ENCODE measurements around the gene VDAC1.

VDAC1 gene

DNA sequence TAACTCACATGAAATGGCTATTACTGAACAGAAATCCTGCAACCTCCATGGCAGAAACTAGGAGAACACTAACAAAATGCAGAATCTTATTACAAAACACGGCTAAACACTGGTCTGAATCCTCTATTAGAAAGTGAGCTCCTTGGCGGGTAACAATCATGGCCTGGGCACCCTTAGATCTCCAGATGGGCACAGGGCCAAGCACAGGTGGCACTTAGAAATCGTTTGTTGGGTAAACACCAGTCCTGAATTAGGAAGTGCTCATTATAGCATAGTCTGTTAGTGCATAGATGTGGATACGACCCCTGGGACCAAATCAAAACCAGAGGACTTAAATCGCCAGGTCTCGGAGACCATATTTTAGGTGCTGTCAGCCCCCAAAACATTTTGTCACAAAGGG, 14.4 kb downstream of the VDAC1 start:
- no peak for DNase-seq (ENCODE audit: low read depth in 1 of 2, low spot score in 1 of 2)
- H3K4me3 ChIP-seq (replicated peaks; ENCODE audit: insufficient read depth, low read length) = no peak overlapping the region
- TF ChIP-seq POLR2AphosphoS5 (IDR thresholded peaks at IDR 0.05; ENCODE audit: low read depth) = no peak
- TF ChIP-seq GABPA (IDR thresholded peaks at IDR 0.05; ENCODE audit: low read depth) = no peak
- TF ChIP-seq SPI1 (IDR thresholded peaks at IDR 0.05; ENCODE audit: borderline replicate concordance, low read depth) = no peak
- TF ChIP-seq, protein P1, sequence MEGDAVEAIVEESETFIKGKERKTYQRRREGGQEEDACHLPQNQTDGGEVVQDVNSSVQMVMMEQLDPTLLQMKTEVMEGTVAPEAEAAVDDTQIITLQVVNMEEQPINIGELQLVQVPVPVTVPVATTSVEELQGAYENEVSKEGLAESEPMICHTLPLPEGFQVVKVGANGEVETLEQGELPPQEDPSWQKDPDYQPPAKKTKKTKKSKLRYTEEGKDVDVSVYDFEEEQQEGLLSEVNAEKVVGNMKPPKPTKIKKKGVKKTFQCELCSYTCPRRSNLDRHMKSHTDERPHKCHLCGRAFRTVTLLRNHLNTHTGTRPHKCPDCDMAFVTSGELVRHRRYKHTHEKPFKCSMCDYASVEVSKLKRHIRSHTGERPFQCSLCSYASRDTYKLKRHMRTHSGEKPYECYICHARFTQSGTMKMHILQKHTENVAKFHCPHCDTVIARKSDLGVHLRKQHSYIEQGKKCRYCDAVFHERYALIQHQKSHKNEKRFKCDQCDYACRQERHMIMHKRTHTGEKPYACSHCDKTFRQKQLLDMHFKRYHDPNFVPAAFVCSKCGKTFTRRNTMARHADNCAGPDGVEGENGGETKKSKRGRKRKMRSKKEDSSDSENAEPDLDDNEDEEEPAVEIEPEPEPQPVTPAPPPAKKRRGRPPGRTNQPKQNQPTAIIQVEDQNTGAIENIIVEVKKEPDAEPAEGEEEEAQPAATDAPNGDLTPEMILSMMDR (IDR thresholded peaks at IDR 0.05; ENCODE audit: insufficient read depth, low read length) = no peak
- TF ChIP-seq, protein P2, sequence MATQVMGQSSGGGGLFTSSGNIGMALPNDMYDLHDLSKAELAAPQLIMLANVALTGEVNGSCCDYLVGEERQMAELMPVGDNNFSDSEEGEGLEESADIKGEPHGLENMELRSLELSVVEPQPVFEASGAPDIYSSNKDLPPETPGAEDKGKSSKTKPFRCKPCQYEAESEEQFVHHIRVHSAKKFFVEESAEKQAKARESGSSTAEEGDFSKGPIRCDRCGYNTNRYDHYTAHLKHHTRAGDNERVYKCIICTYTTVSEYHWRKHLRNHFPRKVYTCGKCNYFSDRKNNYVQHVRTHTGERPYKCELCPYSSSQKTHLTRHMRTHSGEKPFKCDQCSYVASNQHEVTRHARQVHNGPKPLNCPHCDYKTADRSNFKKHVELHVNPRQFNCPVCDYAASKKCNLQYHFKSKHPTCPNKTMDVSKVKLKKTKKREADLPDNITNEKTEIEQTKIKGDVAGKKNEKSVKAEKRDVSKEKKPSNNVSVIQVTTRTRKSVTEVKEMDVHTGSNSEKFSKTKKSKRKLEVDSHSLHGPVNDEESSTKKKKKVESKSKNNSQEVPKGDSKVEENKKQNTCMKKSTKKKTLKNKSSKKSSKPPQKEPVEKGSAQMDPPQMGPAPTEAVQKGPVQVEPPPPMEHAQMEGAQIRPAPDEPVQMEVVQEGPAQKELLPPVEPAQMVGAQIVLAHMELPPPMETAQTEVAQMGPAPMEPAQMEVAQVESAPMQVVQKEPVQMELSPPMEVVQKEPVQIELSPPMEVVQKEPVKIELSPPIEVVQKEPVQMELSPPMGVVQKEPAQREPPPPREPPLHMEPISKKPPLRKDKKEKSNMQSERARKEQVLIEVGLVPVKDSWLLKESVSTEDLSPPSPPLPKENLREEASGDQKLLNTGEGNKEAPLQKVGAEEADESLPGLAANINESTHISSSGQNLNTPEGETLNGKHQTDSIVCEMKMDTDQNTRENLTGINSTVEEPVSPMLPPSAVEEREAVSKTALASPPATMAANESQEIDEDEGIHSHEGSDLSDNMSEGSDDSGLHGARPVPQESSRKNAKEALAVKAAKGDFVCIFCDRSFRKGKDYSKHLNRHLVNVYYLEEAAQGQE (IDR thresholded peaks at IDR 0.05; ENCODE audit: insufficient replicate concordance, low read depth) = no peak
- H3K27me3 ChIP-seq (ENCODE audit: insufficient read depth, poor library complexity, severe bottlenecking) = no peaks in the 10 kb centered on the region
- no peak overlapping the region for H3K27ac ChIP-seq (replicated peaks)

DNA sequence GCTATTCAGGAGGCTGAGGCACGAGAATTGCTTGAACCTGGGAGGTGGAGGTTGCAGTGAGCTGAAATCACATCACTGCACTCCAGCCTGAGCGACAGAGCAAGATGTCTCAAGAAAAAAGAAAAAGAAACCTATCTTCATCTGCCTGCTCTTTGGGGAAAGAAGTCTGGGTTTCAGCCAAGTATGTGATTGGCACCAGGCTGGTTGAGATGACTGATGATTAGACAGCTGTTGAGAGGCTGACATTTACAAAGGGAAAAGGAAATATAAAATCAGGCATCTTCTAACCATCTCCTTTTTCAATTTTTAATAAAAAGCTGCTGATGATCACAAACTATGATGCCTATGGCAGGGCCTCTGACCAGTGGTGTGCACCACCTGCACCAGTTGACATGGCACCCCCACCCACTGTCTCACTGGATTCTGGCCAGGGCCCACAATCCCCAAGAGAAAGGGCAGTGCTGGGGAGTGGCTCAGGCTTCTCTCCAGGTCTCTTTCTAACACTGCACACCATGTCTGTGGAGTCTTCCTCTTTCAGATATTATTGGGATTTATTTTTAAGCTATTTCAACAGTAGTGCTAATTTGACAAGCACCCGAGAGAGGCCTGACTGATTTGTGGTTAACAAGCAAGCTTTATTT, 19.1 kb downstream of the VDAC1 start:
- Histone ChIP-seq H3K27me3 (ENCODE audit: insufficient read depth, poor library complexity, severe bottlenecking) (no peaks in the 10 kb centered on the region), H3K4me3 (replicated peaks; ENCODE audit: insufficient read depth, low read length) (no peak overlapping the region), H3K27ac (replicated peaks) (no peak overlapping the region)
- no peak for DNase-seq (ENCODE audit: low read depth in 1 of 2, low spot score in 1 of 2)
- TF ChIP-seq, protein P1 (IDR thresholded peaks at IDR 0.05; ENCODE audit: insufficient read depth, low read length) = no peak
- TF ChIP-seq GABPA (IDR thresholded peaks at IDR 0.05; ENCODE audit: low read depth) = no peak
- TF ChIP-seq, protein P2 (IDR thresholded peaks at IDR 0.05; ENCODE audit: insufficient replicate concordance, low read depth) = no peak

DNA sequence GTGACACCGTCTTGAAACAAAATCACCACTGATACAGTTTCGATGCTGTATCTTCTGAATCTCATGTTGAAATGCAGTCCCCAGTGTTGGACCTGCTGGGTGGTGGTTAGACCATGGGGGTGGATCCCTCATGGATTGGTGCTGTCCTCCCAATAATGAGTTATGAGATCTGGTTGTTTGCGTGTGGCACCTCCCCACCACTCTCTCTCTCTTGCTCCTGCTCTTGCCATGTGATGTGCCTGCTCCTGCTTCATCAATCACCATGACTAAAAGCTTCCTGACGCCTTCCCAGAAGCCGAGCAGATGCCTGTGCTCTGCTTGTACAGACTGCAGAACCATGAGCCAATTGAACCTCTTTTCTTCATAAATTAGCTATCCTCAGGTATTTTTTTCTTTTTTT, 21.1 kb downstream of the VDAC1 start:
- TF ChIP-seq, protein P1 (IDR thresholded peaks at IDR 0.05; ENCODE audit: insufficient read depth, low read length) = no peak
- TF ChIP-seq SPI1 (IDR thresholded peaks at IDR 0.05; ENCODE audit: borderline replicate concordance, low read depth) = no peak
- TF ChIP-seq GABPA (IDR thresholded peaks at IDR 0.05; ENCODE audit: low read depth) = no peak
- TF ChIP-seq, protein P2 (IDR thresholded peaks at IDR 0.05; ENCODE audit: insufficient replicate concordance, low read depth) = no peak
- TF ChIP-seq POLR2AphosphoS5 (IDR thresholded peaks at IDR 0.05; ENCODE audit: low read depth) = no peak
- Histone ChIP-seq H3K27ac (replicated peaks) (no peak overlapping the region), H3K4me3 (replicated peaks; ENCODE audit: insufficient read depth, low read length) (no peak overlapping the region), H3K27me3 (ENCODE audit: insufficient read depth, poor library complexity, severe bottlenecking) (no peaks in the 10 kb centered on the region)
- DNase-seq (ENCODE audit: low read depth in 1 of 2, low spot score in 1 of 2) = no peak

Measured in HL-60 (cell line).